GM18873 (cell line): Measurements from ENCODE around the gene STYK1.
"Not testable (repeated sequence)": the region's sequence is repeated elsewhere in the genome, so short reads cannot be mapped to it uniquely, and the experiment has no call there.

Source experiments
- ATAC-seq: cut with Tn5 transposase; IDR thresholded peaks from one replicate; pipeline ENCODE4 v1.9.1; 2021; ENCODE audit warnings: mild to moderate bottlenecking, moderate library complexity, moderate number of reproducible peaks; ENCODE audit not compliant: unreplicated experiment, low FRiP score

Gene STYK1

GRCh38 chr12:10574307-10574706 is 99.5 kb downstream of the STYK1 start:
- ATAC-seq, result no peak

- not testable (repeated sequence) for ATAC-seq
Measured at GRCh38 chr12:10572021-10572490, 101.8 kb downstream of the STYK1 start.

- no peak for ATAC-seq
Measured at GRCh38 chr12:10571141-10571540, 102.7 kb downstream of the STYK1 start.
